SK-N-MC (cell line): ENCODE measurements around the gene CCDC187.

Experiments
- EZH2 ChIP-seq: fragments of 200-600 bp; sonication (generic); IDR thresholded peaks from one replicate; pipeline ENCODE4 v1.6.1; 2017; ENCODE audit warnings: antibody characterized with exemption
- FOXP2 ChIP-seq: optimal IDR thresholded peaks from 2 replicates; pipeline ENCODE3; 2011; ENCODE audit warnings: mild to moderate bottlenecking, moderate library complexity; ENCODE audit not compliant: insufficient read depth; ENCODE audit errors: extremely low read length, control extremely low read depth

- TF ChIP-seq FOXP2 (no peak), EZH2 (no peak)
Measured at GRCh38 chr9:136247947-136248637, 55.8 kb downstream of the CCDC187 start.
